ENCODE data around the gene ZSCAN23.

GRCh38 chr6:28458568-28458967 lies 15.3 kb upstream of the ZSCAN23 start:
- TF ChIP-seq, protein P1, sequence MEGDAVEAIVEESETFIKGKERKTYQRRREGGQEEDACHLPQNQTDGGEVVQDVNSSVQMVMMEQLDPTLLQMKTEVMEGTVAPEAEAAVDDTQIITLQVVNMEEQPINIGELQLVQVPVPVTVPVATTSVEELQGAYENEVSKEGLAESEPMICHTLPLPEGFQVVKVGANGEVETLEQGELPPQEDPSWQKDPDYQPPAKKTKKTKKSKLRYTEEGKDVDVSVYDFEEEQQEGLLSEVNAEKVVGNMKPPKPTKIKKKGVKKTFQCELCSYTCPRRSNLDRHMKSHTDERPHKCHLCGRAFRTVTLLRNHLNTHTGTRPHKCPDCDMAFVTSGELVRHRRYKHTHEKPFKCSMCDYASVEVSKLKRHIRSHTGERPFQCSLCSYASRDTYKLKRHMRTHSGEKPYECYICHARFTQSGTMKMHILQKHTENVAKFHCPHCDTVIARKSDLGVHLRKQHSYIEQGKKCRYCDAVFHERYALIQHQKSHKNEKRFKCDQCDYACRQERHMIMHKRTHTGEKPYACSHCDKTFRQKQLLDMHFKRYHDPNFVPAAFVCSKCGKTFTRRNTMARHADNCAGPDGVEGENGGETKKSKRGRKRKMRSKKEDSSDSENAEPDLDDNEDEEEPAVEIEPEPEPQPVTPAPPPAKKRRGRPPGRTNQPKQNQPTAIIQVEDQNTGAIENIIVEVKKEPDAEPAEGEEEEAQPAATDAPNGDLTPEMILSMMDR (IDR thresholded peaks at IDR 0.05): no peak
- no peak for TF ChIP-seq ZFX (IDR thresholded peaks at IDR 0.05; ENCODE audit: borderline replicate concordance)
